Activated naive CD8-positive, alpha-beta T cell treated with anti-CD3 and anti-CD28 coated beads, Interleukin-2, amount 10 ng/mL, durations not matched to agents 7 days and 5 days (primary cell): Measurements from ENCODE around the gene PTGIS. TPM values are rescaled to one million over a fixed set of nuclear protein-coding genes. Genes with fewer than 3 reads are reported as not detected.
"Not testable (repeated sequence)": the region's sequence is repeated elsewhere in the genome, so short reads cannot be mapped to it uniquely, and the experiment has no call there.

Source experiments
- ATAC-seq: fragments of 150-1000 bp; cut with Tn5 transposase; one replicate; pipeline ENCODE4 v1.10.0; 2021; ENCODE audit warnings: low read depth, moderate library complexity
- POLR2A ChIA-PET: fragments of 350-600 bp; sonication (Branson Sonifier 250); formaldehyde crosslinking; loops from one replicate; lab custom pipeline; 2021; ENCODE audit warnings: antibody characterized with exemption; lab: Charles Lee
- DNase-seq: peaks from one replicate; pipeline ENCODE4 v3.0.0; 2021
- H3K27ac Mint-ChIP-seq: one replicate; pipeline ENCODE4 v1.8.0; 2022; ENCODE audit warnings: mild to moderate bottlenecking, mixed read lengths
- H3K27me3 Mint-ChIP-seq: one replicate; pipeline ENCODE4 v1.8.0; 2022; ENCODE audit warnings: mild to moderate bottlenecking, moderate library complexity, mixed read lengths
- H3K36me3 Mint-ChIP-seq: one replicate; pipeline ENCODE4 v1.8.0; 2021; ENCODE audit warnings: mild to moderate bottlenecking, mixed read lengths
- H3K4me1 Mint-ChIP-seq: one replicate; pipeline ENCODE4 v1.8.0; 2021; ENCODE audit warnings: mixed read lengths
- H3K4me3 Mint-ChIP-seq: one replicate; pipeline ENCODE4 v1.8.0; 2022; ENCODE audit warnings: mild to moderate bottlenecking, moderate library complexity, mixed read lengths
- H3K9me3 Mint-ChIP-seq: one replicate; pipeline ENCODE4 v1.8.0; 2021; ENCODE audit warnings: mixed read lengths
- total RNA-seq, 2 experiments: library from RNA; stranded (reverse); gene quantifications; one replicate each; pipeline ENCODE4 v1.2.3, GENCODE V29; 2021

The PTGIS gene
- under 1 TPM; 0.37 to 0.39 TPM for total RNA-seq

DNA sequence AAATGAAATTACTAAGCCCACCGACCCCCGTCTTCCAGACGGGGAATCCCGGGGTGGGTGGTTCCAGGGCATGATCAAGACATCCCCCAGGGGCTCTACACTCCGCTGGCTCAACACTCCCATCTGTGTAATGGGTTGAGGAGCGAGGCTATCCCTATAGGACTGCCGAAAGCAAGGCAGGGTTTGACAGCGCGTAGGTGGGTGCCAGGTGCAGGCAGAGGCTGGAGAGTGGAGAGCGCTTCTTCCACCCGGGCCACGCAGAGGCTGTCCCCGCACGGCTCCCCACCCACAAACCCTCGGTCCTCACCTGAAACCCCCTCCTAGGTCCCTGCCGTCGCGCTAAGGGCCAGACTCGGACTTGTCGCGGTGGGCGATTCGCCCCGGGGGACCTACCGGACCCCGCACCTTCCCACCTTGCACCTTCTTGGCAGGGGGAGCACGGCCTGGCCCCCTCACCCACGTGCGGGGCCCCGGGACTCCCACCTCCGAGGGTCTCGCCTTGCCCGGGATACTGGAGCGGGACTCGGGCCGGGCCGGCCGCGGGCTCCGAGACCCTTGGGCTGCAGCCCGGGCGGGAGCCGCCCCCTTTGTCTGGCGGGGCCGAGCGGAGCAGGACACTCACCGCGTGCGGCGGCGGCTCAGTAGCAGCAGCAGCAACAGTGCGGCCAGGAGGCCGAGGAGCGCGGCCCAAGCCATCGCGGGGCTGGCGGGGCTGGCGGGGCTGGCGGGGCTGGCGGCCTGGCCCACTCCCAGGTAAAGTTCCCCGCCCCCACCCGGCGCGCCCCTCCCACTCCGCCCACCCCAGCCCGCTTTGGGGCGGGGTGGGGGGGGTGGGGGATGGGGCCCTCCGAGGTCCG, at the start of gene PTGIS:
PTGIS (minus strand) TSS at position 717 of the 857 bp plus-strand sequence; CDS start at position 696, 21 bp downstream.
- DNase-seq (peak; percentile 44), ATAC-seq (peak; percentile 41)
- H3K27me3 Mint-ChIP-seq = peaks cover 76% of the 10 kb centered on the region
- H3K36me3 Mint-ChIP-seq = no peaks in the 10 kb centered on the region
- H3K4me3 Mint-ChIP-seq = peak within 1 kb of the TSS; percentile 64
- peak within 1 kb of the TSS; percentile 56 for H3K27ac Mint-ChIP-seq
- peaks cover 18% of the 10 kb centered on the region for H3K4me1 Mint-ChIP-seq
- POLR2A ChIA-PET = no interaction called here
- H3K9me3 Mint-ChIP-seq = no peaks in the 10 kb centered on the region

DNA sequence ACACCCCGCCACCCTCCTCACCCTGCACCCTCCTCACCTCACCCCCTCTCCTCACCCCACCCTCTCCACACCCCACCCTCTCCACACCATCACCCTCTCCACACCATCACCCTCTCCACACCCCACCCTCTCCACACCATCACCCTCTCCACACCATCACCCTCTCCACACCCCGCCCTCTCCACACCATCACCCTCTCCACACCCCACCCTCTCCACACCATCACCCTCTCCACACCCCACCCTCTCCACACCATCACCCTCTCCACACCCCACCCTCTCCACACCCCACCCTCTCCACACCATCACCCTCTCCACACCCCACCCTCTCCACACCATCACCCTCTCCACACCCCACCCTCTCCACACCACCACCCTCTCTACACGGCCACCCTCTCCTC, 49.5 kb upstream of the PTGIS start:
- ATAC-seq, H3K36me3 Mint-ChIP-seq, POLR2A ChIA-PET, H3K27ac Mint-ChIP-seq, H3K27me3 Mint-ChIP-seq, DNase-seq, H3K4me3 Mint-ChIP-seq, H3K9me3 Mint-ChIP-seq, H3K4me1 Mint-ChIP-seq: not testable (repeated sequence)

DNA sequence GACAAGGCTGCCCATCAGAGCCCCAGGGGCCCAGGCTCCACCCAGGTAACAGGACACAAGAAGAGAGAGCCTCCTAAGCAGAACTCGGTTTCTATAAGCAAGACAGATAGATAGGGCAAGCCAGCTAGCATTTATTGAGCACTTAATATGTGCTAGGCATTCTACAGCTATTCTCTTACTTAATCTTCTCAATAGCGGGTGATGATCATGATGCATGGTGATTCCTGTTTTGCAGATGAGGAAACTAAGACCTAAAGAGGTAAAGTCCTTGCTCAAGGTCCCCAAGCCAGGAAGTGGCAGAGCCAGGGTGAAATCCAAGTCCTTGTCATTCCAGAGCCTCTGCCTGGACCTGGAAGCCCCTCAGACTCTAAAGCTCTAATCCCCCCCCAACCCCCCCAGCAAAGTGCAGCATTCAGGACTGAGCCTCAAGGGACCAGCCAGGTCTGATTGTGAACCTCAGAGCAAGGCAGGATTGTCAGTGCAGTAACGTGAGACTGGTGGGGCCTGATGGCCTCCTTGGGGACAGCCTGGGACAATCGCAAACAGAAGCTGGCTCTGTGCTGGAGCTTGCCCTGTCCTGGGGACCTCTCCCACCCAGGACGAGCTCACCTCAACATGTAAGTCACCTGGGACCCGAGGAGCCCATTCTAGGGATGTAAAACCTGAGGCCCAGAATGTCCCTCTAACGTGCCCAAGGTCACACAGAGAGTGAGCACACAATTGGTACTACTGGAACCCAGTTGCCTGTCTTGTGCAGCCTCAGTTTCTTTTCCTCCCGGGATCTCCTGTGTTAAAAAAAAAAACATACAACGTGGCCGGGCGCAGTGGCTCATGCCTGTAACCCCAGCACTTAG, 48.4 kb upstream of the PTGIS start:
- Mint-ChIP-seq H3K27me3 (peaks cover 2% of the 10 kb centered on the region), H3K9me3 (no peaks in the 10 kb centered on the region), H3K4me1 (peaks cover 4% of the 10 kb centered on the region), H3K36me3 (no peaks in the 10 kb centered on the region), H3K27ac (no peak overlapping the region), H3K4me3 (no peak overlapping the region)
- no peak for DNase-seq
- POLR2A ChIA-PET = no interaction called here
- ATAC-seq = no peak

DNA sequence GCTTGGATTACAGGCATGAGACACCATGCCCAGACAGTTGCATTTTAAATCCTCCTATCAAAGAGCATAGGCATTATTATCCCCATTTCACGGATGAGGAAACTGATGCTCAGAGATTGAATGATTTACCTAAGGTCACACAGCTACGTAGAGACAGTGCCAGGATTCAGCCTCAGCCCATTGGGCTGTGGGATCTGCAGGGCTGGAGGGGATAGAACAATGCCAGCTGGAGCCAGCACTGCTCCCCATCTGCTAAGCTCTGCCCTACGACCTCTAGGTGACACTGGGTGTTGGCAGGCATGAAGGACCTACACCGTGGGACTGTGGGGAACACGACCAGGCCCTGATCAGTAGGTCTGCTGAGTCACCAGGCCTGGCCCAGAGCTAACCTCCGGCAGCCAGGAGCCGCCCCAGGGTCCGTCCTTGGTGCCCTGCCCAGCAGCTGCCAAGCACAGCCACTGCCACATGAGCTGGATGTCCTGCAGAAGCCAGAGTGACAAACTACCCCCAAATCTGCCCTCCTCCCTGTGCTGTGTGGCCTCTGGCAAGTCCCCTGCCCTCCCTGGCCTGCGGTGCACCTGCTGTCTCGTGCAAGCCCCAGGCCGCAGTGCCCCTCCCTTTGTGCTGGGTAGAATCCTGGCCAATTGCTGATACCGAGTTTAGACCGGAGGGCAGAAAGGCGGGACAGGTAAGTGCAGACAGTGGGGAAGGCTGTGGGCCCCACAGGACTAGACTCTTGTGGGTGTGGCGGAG, 47.6 kb upstream of the PTGIS start:
- Mint-ChIP-seq H3K27me3 (no peaks in the 10 kb centered on the region), H3K9me3 (no peaks in the 10 kb centered on the region), H3K4me3 (no peak overlapping the region), H3K36me3 (no peaks in the 10 kb centered on the region), H3K4me1 (peaks cover 7% of the 10 kb centered on the region), H3K27ac (no peak overlapping the region)
- POLR2A ChIA-PET = no interaction called here
- peak; percentile 22 for DNase-seq
- no peak for ATAC-seq

DNA sequence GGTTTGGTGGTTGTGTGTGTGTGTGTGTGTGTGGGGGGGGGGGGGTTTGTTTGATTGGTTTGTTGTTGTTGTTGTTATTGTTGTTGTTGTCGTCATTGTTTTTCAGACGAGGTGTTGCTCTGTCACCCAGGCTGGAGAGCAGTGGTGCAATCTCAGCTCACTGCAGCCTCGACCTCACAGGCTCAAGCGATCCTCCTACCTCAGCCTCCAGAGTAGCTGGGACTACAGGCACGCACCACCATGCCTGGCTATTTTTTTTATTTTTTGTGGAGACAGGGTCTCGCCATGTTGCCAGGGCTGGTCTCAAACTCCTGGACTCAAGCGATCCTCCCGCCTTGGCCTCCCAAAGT, 47.1 kb upstream of the PTGIS start:
- H3K27ac Mint-ChIP-seq, H3K9me3 Mint-ChIP-seq, ATAC-seq, H3K4me3 Mint-ChIP-seq, H3K27me3 Mint-ChIP-seq, DNase-seq, H3K36me3 Mint-ChIP-seq, POLR2A ChIA-PET, H3K4me1 Mint-ChIP-seq: not testable (repeated sequence)

DNA sequence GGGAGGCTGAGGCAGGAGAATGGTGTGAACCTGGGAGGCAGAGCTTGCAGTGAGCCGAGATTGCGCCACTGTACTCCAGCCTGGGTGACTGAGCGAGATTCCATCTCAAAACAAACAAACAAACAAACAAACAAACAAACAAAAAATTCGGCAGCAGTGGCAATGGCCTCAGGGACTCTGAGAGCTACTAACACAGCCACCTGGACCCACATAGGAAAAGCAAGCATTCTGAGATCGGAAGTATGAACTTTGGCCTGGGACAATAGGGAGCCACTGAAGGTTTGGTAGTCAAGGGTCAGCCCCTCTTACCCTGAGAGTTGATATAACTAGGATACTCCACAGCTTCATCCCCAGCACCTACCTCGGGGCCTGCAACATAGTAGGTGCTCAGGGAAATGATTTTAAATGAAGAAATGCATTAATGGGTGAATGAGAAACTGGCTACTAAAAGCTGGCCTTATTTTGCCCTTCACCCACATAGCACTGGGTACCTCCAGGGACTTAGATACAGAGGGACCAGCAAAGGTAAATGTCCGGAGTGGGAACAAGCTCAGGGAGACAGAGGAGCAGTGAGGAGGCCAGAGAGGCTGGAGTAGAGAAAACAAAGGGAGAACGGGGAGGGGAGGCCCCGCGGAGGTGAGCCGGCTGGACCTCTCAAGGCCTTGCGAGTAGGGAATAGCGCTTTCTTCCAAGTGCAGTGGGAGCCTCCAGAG, 46.6 kb upstream of the PTGIS start:
- POLR2A ChIA-PET = no interaction called here
- no peak for DNase-seq
- no peak for ATAC-seq
- Mint-ChIP-seq H3K4me1 (peaks cover 9% of the 10 kb centered on the region), H3K9me3 (no peaks in the 10 kb centered on the region), H3K27ac (no peak overlapping the region), H3K36me3 (no peaks in the 10 kb centered on the region), H3K4me3 (no peak overlapping the region), H3K27me3 (no peaks in the 10 kb centered on the region)

DNA sequence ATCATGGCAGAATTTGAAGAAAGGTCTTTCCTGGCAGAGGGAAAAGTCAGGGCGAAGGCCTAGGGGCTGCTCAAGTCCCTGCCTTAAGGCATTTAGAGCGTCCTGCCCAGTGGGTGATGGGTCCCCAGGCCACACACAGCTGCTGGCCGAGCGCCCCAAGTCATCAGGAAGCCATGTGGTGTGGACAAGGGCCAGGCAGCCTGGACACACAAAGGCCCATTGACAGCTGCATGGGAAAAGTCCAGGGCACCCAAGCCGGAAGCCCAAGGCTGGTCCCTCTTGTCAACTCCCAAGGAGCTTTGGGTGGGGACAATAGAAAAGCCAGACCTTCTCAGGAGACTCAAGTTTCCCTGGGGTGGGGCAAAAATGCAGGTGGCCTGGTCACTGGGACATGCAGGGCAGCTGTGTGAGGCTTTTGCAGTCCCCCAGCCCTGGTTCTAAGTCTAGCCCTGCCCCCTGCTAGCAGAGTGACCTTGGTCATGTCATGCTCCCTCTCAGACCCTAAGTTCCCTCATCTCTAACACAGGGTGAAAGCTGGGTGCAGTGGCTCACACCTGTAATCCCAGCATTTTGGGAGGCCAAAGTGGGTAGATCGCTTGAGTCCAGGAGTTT, 44.3 kb upstream of the PTGIS start:
- no peaks in the 10 kb centered on the region for H3K9me3 Mint-ChIP-seq
- no peak for ATAC-seq
- no peaks in the 10 kb centered on the region for H3K36me3 Mint-ChIP-seq
- POLR2A ChIA-PET = interaction anchor here (0.7 to 1.0 kb wide), 2 partner anchors 16 to 70 kb away, joined by 3 read pairs; no protein-coding TSS in a partner anchor
- no peak overlapping the region for H3K4me3 Mint-ChIP-seq
- DNase-seq = no peak
- H3K4me1 Mint-ChIP-seq = peaks cover 18% of the 10 kb centered on the region
- no peak overlapping the region for H3K27ac Mint-ChIP-seq
- H3K27me3 Mint-ChIP-seq = no peaks in the 10 kb centered on the region

DNA sequence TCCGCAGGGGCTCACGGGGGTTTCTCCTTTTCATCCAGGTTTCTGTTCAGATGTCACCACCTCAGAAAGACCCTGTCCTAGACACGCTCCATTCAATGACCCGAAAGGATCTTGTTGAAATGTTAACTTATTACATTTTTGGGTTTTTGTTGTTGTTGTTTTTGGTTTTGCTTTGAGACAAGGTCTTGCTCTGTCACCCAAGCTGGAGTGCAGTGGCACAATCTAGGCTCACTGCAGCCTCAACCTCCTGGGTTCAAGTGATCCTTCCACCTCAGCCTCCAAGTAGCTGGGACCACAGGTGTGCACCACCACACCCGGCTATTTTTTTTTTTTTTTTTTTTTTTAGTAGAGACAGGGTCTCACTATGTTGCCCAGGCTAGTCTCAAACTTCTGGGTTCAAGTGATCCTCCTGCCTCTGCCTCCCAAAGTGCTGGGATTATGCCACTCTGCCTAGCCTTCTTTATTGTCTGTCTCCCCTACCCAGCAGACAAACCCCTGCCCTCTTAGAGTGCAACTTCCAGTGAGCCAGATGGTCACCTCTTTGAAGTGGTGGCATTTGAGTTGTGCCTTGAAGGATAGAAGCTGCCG, 43.7 kb upstream of the PTGIS start:
- not testable (repeated sequence) for DNase-seq, ATAC-seq, H3K27me3 Mint-ChIP-seq, H3K9me3 Mint-ChIP-seq, H3K36me3 Mint-ChIP-seq
- Mint-ChIP-seq H3K27ac (peak overlapping the region; percentile 30), H3K4me1 (peaks cover 18% of the 10 kb centered on the region), H3K4me3 (peak overlapping the region; percentile 77)
- POLR2A ChIA-PET = interaction anchor here (0.7 to 1.0 kb wide), 2 partner anchors 16 to 70 kb away, joined by 3 read pairs; no protein-coding TSS in a partner anchor

DNA sequence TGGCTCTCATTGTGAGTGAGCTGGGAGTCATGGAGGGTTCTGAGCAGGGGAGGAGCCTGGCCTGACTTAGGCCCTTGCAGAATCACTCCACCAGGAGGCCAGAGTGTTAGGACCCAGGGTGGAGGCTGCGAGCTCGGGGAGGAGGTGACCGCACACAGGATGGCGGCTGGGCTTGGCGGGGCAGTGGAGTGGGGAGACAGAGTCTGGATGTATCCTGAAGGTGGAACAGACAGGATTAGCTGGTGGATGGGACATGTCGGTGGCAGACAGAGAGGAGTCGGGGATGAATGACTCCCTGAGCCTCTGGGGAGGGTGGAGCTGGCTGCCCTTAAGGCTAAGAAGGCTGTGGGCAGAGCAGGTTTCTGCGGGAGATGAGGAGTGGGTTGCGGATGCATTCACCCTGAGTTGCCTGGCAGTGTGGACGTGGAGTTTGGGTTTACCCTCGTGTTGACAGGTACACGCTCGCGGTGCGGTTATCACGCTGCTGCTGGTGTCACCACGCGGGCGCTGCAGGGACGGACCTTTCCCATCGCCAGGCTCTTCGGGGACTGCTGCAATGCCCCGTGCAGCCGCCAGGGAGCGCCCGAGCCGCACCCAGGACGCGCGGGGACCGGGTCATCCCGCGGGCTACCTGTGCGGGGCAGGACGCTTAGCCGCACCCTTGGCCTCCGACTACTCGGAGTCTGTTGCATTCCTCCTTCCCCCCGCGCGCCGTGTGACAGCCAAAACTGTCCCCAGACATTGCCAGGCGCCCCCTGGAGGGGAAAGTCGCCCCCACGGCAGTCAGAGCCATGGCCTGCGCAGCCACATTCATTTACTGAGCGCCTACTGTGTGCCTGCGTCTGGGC, 43.0 kb upstream of the PTGIS start:
- Mint-ChIP-seq H3K4me1 (peaks cover 18% of the 10 kb centered on the region), H3K27ac (peak overlapping the region; percentile 64), H3K9me3 (no peaks in the 10 kb centered on the region), H3K4me3 (peak overlapping the region; percentile 77), H3K27me3 (no peaks in the 10 kb centered on the region), H3K36me3 (no peaks in the 10 kb centered on the region)
- POLR2A ChIA-PET = interaction anchor here (0.7 to 3.9 kb wide), 3 partner anchors 35 to 235 kb away, joined by 3 to 43 read pairs (median 5); no protein-coding TSS in a partner anchor
- ATAC-seq = peak; percentile 63
- DNase-seq = peak; percentile 92

DNA sequence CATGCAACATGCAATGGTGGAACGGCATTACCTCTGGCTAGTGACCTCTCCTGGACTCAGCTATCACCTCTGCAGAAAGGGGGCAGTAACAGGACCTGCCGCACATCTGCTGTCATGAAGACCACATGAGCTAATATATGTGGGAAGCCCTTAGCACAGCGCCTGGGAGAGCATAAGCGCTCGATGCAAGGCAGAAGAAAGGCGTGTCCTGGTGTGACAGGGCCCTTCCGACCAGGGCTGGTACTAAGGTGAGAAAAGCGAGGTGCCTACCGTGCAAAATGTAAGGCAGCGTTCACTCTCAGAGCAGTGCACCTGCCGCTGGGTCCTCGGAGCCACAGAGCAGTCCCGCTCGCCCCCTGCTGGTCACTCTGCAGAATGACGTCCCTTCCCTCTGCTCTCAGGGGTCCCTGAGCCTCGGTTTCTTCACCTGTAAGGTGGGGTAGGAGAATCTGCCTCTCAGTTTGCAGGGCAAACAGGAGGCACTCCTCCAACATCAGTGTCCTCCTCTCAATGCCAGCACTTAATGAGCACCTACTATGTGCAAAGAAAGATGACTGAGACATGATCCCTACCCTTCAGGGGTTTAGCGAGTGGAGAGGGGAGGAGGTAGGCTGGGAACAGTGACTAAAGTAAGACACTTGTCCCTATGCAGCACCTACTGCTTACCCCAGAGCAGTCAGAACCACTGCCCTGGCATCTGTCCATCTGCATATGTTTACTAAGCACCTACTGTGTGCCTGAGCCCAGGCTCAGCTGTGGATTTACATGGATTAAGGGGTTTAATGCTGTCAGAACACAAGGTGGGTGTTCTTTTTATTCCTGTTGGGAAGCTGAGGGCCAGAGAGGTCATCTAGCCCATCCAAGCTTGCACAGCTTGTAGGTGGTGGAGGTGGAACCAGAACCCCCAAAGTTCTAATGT, 41.1 kb upstream of the PTGIS start:
- peak overlapping the region; percentile 10 for H3K27ac Mint-ChIP-seq

More for the DNA sequence above, 41.1 kb upstream of the PTGIS start:
- H3K27me3 Mint-ChIP-seq = no peaks in the 10 kb centered on the region
- H3K4me1 Mint-ChIP-seq = peaks cover 24% of the 10 kb centered on the region
- peak overlapping the region; percentile 41 for H3K4me3 Mint-ChIP-seq
- peak; percentile 85 for ATAC-seq
- DNase-seq = peak; percentile 80
- POLR2A ChIA-PET = interaction anchor here (0.6 to 3.9 kb wide), 3 partner anchors 13 to 67 kb away, joined by 3 to 43 read pairs (median 6); no protein-coding TSS in a partner anchor
- no peaks in the 10 kb centered on the region for H3K9me3 Mint-ChIP-seq
- no peaks in the 10 kb centered on the region for H3K36me3 Mint-ChIP-seq
